Peyer's patch (tissue), 4 donors: ENCODE data around the gene MCTP1.
"Not testable (repeated sequence)": the region's sequence is repeated elsewhere in the genome, so short reads cannot be mapped to it uniquely, and the experiment has no call there.

Experiments
- POLR2A ChIP-seq, 2 donors: fragments of 450-650 bp; IDR thresholded peaks; one replicate each; pipeline ENCODE4 v1.5.1; 2017; ENCODE audit warnings: antibody characterized with exemption in 2 of 2, mild to moderate bottlenecking in 2 of 2, moderate library complexity in 2 of 2
- TF ChIP-seq, protein P1 (sequence below), 6 experiments: fragments of 450-650 bp in 4 of 6; fragments of 200-600 bp in 2 of 6; sonication (generic) in 1 of 6; IDR thresholded peaks; one replicate each; pipeline ENCODE4 v1.5.1; 2017 to 2019; ENCODE audit warnings: antibody characterized with exemption in 6 of 6, mild to moderate bottlenecking in 3 of 6, moderate library complexity in 1 of 6

DNA sequence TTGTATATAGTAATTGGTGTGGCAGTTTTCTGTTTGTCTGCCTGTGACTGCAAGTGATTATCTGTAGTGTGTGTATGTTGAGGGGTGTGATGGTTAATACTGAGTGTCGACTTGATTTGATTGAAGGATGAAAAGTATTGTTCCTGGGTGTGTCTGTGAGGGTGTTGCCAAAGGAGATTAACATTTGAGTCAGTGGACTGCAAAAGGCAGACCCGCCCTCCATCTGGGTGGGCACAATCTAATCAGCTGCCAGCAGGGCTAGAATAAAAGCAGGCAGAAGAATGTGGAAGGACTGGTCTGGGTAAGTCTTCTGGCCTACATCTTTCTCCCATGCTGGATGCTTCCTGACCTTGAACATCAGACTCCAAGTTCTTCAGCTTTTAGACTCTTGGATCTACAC is 290.4 kb downstream of the MCTP1 start:
- not testable (repeated sequence) for TF ChIP-seq POLR2A (IDR thresholded peaks at IDR 0.05)
- TF ChIP-seq, protein P1, sequence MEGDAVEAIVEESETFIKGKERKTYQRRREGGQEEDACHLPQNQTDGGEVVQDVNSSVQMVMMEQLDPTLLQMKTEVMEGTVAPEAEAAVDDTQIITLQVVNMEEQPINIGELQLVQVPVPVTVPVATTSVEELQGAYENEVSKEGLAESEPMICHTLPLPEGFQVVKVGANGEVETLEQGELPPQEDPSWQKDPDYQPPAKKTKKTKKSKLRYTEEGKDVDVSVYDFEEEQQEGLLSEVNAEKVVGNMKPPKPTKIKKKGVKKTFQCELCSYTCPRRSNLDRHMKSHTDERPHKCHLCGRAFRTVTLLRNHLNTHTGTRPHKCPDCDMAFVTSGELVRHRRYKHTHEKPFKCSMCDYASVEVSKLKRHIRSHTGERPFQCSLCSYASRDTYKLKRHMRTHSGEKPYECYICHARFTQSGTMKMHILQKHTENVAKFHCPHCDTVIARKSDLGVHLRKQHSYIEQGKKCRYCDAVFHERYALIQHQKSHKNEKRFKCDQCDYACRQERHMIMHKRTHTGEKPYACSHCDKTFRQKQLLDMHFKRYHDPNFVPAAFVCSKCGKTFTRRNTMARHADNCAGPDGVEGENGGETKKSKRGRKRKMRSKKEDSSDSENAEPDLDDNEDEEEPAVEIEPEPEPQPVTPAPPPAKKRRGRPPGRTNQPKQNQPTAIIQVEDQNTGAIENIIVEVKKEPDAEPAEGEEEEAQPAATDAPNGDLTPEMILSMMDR (IDR thresholded peaks at IDR 0.05): not testable (repeated sequence)
